SW 1271 (cell line): Measurements from ENCODE around the gene IFT172.
"Not testable (repeated sequence)": the region's sequence is repeated elsewhere in the genome, so short reads cannot be mapped to it uniquely, and the experiment has no call there.

Experiments used
- DNase-seq, 2 experiments: peaks; one replicate each; lab custom pipeline; 2025; lab: John Stamatoyannopoulos, UW

The IFT172 gene

GRCh38 chr2:27489498-27490397 lies at the start of gene IFT172:
Gene IFT172, minus strand, starts transcription at chr2:27489743. Its CDS starts 90 bp downstream, at chr2:27489653.
- DNase-seq: peak; percentile 100

- not testable (repeated sequence) for DNase-seq
Measured at GRCh38 chr2:27538839-27539450, 49.4 kb upstream of the IFT172 start.

DNA sequence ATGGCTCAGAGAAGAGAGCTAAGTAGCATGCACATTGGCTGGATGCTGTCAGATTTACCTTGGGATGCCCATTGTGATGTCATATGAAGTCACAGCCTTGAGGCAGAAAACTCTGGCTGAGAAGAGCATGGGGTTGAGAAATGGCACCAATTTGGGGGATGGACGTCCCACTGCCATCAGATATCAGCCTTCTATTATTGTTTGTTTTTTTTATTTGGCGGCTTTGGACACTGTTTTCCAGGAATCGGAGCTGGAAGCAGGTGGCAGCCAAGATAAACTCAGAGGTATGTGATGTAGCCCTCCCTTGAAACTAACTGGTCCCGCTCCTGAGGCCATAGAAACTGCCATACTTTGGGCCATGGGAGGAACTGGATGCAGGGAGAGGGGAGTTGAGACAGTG lies 47.7 kb upstream of the IFT172 start:
- DNase-seq: no peak

- DNase-seq: no peak
Measured at GRCh38 chr2:27531983-27532382, 42.4 kb upstream of the IFT172 start.

DNA sequence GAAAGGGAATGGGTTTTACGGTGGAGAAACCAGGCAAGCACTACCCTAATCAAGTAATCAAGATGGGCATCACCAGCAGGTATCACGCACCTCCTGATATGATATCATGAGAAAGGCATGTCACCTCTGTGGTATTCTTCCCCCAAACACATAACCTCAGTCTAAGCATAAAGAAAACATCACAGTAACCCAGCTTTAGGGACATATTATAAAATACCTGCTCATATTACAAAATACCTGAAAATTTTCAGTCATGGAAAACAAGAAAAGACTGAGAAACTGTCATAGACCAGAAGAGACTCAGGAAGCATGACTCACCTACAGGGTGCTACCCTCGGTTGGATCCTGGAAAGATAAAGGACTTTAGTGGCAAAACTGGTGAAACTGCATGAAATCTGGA lies 37.6 kb upstream of the IFT172 start:
- no peak for DNase-seq

GRCh38 chr2:27522400-27522945 lies 32.9 kb upstream of the IFT172 start:
- no peak for DNase-seq

DNA sequence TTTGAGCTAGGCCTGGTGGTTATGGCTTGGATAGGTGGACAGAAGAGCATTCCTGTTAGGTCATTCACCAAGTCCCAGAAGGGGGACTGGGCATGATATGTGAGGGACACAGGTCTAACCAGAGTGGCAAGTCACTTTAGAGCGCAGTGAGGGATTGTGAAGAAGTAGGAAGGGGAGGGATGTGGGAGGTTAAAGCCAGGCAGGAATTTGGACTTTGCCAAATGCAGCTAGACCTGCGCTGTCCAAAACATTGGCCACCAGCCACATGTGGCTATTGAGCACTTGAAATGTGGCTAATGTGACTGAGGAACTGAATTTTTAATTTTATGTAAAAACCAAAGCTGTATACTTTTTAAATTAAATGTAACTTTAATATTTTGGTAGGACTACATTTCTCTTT lies 30.8 kb upstream of the IFT172 start:
- no peak for DNase-seq

- DNase-seq: no peak
Measured at GRCh38 chr2:27518782-27519113, 29.2 kb upstream of the IFT172 start.

DNA sequence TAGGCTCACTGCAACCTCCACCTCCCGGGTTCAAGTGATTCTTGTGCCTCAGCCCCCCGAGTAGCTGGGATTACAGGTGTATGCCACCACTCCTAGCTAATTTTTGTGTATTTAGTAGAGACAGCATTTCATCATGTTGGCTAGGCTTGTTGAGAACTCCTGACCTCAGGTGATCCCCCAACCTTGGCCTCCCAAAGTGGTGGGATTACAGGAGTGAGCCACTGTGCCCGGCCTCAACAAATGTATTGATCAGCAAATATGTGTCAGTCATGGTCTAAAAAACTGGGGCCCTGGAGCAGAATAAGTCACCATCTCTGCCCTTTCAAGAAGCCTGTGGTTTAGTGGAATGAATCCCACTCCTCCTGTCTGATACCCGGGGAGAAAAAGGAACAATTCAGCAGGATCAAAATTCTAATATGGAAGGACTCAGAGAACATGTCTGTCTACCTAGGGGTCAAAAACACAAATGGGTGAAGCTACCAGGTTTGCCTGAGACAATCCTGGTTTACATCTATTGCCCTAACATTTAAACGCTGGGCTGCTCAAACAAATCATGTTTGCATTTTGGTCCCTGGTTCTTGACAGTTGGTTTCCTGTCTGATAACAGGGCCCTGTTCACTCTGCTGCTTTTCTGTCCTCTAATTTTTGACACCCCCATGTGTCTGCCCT lies 28.7 kb upstream of the IFT172 start:
- DNase-seq: no peak

DNA sequence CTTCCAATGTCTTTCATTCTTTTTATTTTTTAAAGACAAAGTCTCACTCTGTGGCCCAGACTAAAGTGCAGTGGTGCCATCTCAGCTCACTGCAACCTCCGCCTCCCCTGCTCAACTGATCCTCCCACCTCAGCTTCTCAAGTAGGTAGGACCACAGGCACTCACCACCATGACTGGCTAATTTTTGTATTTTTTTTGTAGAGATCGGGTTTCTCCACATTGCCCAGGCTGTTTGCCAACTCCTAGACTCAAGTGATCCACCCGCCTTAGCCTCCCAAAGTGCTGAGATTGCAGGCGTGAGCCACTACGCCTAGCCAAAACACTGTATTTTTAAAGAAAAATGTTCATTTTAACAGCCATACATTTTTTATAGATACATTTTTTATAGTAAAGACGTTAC lies 19.8 kb upstream of the IFT172 start:
- DNase-seq: no peak

- no peak for DNase-seq
Measured at GRCh38 chr2:27507293-27507692, 17.8 kb upstream of the IFT172 start.

GRCh38 chr2:27506587-27506986 lies 17.0 kb upstream of the IFT172 start:
- DNase-seq: no peak

DNA sequence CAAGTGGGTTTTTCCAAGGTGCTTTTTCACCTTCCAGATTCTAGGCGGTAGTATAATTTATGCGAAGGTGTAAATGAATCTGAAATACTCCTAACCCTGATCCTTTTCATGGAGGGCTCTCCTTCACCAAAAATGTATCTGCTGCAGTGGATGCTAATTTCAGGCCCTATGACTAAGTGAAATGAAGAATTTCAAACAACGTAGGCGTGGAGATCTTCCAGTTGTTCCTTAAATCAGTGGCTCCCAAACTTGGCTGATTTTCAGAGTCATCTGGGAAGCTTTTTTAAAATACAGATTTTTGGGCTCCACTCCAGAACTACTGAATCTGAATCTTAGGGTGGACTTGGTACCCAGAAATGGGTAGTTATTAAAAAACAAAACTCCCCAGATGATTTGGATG lies 12.6 kb upstream of the IFT172 start:
- no peak for DNase-seq

DNA sequence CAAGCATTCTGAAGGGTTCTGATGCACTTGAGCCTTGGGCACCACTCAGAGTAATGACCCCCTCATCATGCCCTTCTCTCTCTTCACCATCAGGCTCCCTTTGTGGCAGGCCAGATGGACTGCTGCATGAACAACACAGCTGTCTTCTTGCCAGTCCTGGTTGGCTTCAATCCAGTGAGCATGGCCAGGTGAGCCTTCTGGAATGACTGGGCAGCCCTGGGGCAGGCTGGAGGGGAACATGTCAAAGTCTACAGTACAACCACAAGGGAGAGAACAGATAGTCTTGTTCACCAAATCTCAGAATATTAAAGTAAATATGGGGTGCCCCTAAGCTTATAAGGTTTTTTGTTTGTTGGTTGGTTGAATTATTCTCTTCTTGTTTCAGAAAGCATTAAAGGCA lies 11.5 kb upstream of the IFT172 start:
- no peak for DNase-seq

- no peak for DNase-seq
Measured at GRCh38 chr2:27498975-27499374, 9.4 kb upstream of the IFT172 start.

GRCh38 chr2:27497288-27497627 lies 7.7 kb upstream of the IFT172 start:
- DNase-seq: no peak

DNA sequence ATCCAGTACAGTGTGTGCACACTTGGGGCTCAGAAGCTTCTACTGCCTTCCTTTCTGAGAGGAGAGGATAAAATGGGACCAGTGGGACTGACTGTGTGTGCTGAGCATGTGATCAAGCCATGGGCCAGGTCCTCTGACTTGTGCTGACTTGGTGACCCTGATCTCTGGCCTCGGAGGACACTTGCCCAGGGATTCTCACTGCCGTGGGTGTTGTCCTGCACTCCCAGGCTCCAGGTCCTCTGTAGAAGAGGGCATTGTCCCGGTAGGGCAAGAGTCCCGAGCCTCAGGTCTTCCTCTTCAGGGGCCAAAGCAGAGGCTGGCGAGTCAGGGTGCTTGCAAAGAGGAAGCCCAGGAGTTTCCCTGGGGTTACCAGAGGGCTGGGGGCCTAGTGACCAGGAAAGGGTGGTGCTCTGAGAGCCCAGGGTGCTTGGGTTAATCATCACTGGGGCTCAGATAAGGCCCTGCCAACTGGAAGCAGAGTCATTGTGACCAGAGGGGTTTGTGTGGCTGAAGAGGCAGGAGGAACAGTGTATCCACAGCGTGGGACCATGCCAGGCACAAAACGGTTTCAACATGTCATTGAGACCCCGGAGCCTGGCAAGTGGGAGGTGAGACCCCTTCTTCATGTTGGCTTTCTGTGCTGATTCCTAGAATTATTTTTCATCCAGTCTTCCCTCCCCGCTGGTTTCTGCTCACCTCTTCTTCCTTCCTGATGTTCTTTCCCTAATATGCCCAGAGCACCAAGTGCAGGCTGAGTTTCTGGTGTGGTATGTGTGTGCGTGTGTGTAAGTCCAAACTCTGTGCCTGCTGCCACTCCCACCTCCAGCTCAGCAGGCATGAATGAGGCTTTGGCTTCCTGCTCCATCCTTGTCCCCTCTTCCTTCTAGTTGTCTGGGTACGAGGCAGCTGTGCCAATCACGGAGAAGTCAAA lies 7.1 kb upstream of the IFT172 start, which contains the start of gene GCKR:
TSS of gene GCKR (plus strand) at position 483 of the 931 bp plus-strand sequence. CDS start at position 549, 66 bp downstream.
- no peak for DNase-seq

GRCh38 chr2:27495840-27496356 lies 6.4 kb upstream of the IFT172 start:
- DNase-seq: no peak

DNA sequence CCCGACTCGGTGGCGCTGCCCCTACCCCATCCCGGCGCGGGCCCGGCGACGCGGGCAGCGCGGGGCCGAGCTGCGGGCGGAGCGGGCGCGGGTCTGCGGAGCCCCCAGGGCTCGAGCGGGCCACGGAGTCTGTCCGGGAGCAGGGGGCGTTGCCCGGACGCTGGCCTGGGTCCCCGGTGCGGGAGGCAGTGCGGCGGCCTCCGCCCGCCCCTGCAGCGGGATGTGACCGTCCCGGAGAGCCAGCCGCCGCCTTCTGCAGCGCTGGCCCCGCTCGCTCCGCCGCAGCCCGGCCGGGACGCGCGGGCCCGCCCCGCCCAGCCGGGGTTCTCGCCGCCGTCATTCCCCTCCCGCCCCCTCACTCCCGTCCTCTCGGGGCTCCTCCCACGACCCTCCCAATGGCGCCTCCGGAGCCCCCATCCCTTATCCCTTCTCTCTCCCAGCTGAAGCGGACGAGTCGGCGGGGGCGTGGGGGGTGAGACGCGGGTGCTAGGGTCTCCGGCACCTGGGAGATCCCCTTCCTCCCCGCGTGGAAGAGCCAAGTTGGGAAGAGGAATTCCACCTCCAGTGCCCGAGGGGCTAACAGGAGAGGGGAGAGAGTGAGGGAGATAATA lies 5.5 kb upstream of the IFT172 start, which contains the start of gene FNDC4:
TSS of gene FNDC4 (minus strand) at position 257 of the 611 bp plus-strand sequence. CDS start 521 bp downstream, outside the sequence.
- no peak for DNase-seq

GRCh38 chr2:27494284-27494943 lies 4.9 kb upstream of the IFT172 start:
- no peak for DNase-seq
